NCI-H1092 treated with DMSO at 0.1 percent for 48 hours (cell line): Measurements from ENCODE around the gene TSPAN33.

ENCODE experiments used
- DNase-seq: peaks from one replicate; lab custom pipeline; 2025; lab: John Stamatoyannopoulos, UW

TSPAN33 gene

GRCh38 chr7:129136887-129137642 is 7.4 kb upstream of the TSPAN33 start:
- DNase-seq, result no peak

DNA sequence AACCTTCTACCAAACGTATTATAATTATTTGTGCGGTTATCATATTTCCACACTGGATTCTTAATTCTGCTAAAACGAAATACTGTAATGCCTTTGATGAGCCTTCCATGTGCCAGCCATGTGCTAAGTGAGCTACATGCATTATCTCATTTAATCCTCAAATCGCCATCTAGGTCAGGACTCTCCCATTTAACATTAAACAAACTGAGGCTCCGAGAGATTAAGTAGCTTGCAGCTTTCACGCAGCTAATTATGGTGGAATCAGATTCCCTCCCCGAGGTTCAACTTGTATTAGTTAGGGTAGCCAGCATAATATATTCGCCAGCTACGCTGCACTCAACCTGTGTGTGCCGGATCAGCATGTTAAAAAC is 798 bp upstream of the TSPAN33 start:
- DNase-seq, result no peak

DNA sequence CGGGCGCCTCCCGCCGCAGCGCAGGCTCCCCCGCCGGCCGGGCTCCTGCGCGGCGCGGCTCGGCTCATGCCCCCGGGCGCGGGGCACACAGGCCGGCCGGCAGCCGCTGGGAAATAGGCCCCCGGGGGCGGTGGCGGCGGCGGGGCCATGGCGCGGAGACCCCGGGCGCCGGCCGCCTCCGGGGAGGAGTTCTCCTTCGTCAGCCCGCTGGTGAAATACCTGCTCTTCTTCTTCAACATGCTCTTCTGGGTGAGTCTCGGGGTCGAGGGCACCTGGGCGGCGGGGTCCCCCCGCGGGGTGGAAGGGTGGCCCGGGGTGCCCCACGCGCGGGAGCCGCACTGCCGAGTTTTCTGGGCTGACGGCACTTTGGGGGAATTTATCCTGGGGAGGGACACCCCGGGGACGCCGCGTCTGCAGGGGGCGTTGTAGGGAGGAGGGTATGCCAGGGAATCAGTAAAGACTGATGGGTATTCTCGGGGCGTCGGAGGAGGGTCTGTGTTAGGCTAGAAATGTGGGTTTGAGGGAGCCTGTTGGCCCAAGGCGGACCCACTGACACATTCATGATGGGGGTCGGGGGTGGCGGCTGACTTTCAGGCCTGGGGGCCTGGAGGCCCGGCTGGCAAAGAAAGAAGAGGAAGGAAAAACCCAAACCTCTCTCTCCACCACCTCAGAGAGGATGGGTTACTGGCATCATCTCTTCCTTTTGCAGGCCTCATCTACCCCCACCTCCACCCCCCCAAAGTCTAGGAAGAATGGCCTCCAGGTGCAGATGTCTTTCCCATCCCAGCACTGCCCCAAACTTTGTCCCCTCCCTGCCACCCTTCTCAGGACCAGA is 544 bp downstream of the TSPAN33 start:
- no peak for DNase-seq

DNA sequence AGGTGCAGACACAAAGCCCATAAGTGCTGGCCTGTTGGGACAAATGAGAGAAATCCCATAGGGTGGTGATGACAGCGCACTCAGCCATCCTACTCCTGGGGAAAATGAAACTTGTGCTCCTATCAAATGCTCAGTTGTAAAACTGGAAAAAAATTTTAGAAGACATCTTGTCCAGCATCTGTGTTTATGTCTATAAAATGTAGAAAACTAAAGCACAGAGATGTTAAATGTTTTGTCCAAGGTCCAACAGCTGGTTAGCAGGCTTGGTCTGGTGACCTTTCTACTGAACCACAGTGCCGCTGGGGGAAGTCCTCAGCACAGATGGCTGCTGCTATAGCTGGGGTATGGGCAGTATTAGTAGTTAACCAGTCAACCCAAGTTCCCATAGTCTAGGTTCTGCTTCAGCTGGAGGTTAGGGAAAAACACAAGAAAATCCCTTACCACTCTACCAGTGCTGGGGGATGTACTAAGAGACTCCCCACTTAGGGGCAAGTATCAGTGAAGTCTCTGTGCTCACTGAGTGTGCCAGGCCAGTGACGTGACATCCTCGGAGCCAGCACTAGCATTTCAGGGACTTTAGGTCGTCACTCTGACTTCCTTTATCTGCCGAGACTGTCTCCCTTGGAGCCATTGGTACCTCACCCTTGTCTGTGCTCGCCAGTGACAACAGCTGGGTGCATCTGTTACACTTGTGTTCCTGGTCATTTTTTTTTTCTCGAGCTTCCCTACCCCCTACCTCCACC is 1.9 kb downstream of the TSPAN33 start:
- DNase-seq, result no peak

- DNase-seq, result no peak
Observed at GRCh38 chr7:129147731-129148130, 3.2 kb downstream of the TSPAN33 start.

DNA sequence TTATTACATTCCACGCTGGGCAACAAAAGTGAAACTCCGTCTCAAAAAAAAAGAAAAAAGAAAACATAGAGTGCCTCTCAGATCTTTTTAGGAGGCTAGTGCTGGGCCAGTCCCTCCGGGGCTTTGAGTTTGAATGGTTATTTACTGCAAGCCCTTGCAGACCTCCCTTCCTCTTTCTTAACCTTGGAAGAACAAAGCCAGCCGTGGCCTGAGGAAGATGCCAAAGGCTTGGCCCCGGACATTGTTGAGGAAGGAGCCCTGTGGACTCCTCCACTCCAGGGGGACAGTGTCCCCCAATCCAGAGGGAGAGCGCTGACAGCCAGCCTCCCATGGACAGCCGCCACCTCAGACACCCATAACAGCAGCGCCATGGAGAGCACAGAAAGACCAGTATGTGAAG is 5.0 kb downstream of the TSPAN33 start:
- no peak for DNase-seq

DNA sequence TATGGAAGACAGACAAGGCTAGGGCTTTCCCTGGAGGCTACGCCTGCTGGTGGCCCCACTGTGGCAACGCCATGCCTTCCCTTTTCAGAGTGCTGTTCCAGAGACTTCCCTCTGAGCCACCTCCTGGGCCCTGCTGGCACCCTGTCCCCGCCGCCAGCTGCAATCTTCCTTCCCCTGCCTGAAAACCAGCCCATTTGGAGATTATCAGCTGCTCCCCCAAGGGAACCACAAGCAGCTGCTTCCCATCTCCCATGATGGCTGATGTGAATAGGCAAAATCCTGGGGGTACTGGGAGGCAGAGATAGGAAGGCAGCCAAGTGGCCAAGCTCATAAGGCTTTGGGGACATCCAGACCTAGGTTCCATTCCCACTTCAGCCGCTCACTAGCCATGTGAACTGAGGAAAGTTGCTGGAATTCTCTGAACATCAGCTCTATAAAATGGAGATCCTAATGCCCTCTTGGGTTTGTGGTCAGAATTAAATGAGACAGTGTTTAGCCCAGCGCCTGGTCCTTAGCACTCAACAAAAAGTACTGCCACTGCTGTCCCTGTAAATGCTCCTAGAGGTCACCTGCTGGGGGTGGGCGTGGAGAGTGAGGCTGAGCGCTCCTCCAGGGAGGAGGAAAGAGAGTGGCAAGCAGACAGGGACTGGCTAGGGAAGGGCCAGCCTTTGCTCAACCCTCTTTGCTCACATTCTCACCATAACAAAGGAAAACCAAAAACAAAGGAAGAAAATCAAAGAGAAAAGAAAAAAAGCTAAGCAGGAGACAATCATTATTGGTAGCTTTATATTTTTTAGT is 5.9 kb downstream of the TSPAN33 start:
- no peak for DNase-seq

DNA sequence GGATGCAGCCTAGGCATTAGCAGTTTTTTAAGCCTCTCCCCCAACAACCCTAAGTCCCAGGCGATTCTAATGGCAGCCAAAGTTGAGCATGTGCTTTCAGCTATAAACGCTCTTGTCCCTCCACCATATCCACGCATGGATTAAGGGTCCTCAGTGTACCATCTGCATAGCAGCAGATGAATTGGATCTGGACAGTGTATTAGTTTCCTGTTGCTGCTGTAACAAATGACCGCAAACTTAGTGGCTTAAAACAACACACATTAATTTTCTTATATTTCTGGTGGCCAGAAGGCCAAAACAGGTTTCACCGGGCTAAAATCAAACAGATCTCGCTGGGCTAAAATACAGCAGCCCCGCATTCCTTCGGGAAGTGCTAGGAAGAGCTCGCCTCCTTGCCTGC is 13.1 kb downstream of the TSPAN33 start:
- DNase-seq, result no peak

DNA sequence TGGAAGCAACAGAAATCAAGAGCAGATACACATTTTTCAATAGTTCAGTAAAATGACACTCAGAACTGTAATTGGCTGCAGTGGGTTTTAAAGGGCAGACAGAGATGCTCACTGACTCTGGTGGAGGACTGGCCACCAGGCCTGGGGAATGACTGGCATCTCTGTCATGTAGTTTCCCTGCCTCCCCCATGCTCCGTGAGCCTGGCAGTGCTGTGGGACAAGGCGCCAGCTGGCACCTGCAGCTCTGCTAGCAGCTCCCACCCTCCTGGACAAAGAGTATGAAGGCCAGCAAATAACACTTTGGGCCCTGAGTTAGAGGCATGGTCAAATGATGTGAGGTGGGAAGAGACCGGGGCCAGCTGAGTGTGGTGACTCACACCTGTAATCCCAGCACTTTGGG is 15.0 kb downstream of the TSPAN33 start:
- DNase-seq, result no peak

DNA sequence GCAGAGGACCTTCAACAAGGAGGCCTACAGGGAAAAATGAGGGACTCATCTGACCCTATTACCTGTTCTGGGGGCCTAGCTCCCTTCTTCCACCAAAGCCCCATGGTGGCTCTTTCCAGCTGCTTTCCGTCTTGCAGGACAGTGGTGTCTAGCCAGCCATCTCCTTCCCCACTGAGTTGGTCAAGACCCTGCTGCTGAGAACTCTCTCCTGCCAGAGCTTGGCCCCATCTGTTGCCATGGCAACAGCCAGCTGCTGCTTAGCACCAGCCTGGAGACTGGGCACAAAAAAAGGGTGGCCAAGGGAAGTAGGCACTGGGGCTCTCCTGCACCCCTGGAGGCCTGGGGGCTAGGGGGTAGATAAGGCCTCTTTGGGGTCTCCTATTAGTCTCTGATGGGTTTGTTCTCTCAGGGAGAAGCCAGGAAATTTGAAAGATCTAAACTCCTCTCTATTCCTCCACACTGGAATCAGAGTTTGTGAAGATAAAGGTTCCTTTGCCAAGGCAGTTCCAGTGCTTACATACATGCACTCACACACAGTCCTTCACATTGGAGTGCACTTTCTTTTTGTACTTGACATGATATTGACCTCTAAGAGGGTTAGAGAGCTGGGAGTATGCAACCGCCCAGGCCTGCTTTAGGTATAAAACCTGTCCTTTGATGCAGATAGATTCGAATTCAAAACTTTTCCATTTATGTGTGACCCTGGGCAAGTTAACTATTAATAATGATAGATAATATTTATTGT is 15.8 kb downstream of the TSPAN33 start:
- DNase-seq, result peak; percentile 36

- no peak for DNase-seq
Observed at GRCh38 chr7:129161524-129162225, 17.2 kb downstream of the TSPAN33 start.

GRCh38 chr7:129162732-129163131 is 18.2 kb downstream of the TSPAN33 start:
- no peak for DNase-seq

DNA sequence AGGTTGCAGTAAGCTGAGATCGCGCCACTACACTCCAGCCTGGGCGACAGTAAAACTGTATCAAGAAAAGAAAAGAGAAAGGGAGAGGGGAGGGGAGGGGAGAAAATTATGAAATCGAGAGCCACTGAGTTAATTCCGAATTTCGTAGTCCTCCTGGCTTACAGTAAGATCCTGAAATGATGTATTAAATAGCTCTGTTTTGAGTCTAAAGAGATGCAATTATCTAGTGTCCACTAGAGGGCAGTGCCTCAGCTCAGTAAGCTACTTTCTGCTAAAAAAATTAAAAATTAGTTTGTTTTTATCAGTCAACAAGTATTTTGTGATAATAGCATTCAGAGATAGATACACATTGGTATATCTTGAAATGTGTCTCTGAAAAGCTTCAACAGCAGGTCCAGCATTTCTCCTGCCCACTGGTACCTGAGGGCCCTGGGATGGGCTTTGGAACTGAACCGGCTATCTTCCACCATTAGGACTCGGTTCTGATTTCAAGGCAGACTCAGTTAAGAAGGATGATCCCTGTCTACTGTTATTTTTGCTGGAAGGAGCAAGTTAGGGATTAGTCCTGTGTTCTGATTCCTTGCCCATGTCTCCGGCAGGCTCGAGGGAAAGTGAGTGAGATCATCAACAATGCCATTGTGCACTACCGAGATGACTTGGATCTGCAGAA is 19.5 kb downstream of the TSPAN33 start:
- DNase-seq, result peak; percentile 40

GRCh38 chr7:129166745-129167144 is 22.2 kb downstream of the TSPAN33 start:
- DNase-seq, result no peak

- DNase-seq, result no peak
Observed at GRCh38 chr7:129167817-129168216, 23.3 kb downstream of the TSPAN33 start.

- peak; percentile 32 for DNase-seq
Observed at GRCh38 chr7:129168231-129169021, 23.9 kb downstream of the TSPAN33 start.

DNA sequence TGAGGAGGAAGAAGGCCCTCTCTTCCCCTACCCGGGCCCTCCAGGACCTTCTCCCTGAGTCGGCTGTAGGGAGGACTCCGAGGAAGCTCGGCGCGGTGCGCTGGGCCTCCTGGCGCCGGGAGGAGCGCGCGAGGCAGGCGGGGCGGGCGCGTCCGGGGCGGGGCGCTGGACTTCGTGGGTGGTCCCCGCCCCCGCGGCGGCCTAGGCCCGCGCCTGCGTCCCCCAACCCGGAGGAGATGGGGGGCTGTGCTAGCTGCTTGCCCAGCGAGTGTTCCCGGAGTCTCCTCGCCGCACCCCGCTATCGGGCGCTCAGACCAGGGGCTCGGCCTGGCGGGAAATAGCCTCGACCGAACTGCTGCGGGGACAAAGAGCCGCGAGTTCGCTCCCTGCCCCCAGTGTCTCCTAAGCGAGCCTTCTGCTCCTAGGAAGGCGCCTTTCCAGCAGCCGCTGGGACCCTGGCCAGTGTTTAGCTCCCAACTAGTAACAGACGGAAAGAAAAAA is 24.7 kb downstream of the TSPAN33 start:
- DNase-seq, result peak; percentile 30

GRCh38 chr7:129169686-129170440 is 25.4 kb downstream of the TSPAN33 start:
- DNase-seq, result no peak
